ENCODE data around the gene MUC6. TPM values are rescaled to one million over a fixed set of nuclear protein-coding genes. Genes with fewer than 3 reads are reported as not detected.

The MUC6 gene
- total and polyA plus RNA-seq, 8 donors: 25.5 to 239 (median 94.3) TPM

DNA sequence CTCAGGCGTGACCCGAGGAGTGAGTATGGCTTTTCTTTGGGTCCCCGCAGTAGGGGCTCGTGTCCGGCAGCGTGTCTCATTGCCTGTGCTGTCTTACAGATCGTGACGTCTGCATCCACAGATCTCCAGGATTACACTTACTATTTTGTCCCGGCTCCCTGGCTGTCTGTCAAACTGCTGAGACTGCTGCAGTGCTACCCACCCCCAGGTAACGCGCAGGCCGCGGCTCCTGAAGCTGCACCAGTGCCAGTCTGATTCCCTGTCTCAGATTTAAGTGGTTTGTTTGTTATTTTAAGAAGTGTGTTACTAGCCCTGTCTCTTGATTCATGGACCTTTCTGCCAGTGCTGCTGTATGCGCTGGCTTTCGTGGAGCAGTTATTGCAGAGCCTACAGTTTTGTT is 52.0 kb downstream of the MUC6 start:
- H3K9me3 ChIP-seq: no peaks in the 10 kb centered on the region
- FAIRE-seq (no peak), DNase-seq (no peak), ATAC-seq (no peak)
- intact Hi-C loops (cut with DNase I): no loop called here
- H3K36me3 ChIP-seq: peaks cover 0 to 68% (median 18%) of the 10 kb centered on the region in 3 donors
- H3K4me1 ChIP-seq: no peaks in the 10 kb centered on the region
- no peak overlapping the region for H3K4me3 ChIP-seq
- no peak overlapping the region for H3K27ac ChIP-seq
- H3K27me3 ChIP-seq: no peaks in the 10 kb centered on the region
- WGBS, 2 donors: 91 to 96% methylated on average over 15 of the region's 15 CpGs
- TF ChIP-seq, protein P1, sequence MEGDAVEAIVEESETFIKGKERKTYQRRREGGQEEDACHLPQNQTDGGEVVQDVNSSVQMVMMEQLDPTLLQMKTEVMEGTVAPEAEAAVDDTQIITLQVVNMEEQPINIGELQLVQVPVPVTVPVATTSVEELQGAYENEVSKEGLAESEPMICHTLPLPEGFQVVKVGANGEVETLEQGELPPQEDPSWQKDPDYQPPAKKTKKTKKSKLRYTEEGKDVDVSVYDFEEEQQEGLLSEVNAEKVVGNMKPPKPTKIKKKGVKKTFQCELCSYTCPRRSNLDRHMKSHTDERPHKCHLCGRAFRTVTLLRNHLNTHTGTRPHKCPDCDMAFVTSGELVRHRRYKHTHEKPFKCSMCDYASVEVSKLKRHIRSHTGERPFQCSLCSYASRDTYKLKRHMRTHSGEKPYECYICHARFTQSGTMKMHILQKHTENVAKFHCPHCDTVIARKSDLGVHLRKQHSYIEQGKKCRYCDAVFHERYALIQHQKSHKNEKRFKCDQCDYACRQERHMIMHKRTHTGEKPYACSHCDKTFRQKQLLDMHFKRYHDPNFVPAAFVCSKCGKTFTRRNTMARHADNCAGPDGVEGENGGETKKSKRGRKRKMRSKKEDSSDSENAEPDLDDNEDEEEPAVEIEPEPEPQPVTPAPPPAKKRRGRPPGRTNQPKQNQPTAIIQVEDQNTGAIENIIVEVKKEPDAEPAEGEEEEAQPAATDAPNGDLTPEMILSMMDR (IDR thresholded peaks at IDR 0.05): no peak

DNA sequence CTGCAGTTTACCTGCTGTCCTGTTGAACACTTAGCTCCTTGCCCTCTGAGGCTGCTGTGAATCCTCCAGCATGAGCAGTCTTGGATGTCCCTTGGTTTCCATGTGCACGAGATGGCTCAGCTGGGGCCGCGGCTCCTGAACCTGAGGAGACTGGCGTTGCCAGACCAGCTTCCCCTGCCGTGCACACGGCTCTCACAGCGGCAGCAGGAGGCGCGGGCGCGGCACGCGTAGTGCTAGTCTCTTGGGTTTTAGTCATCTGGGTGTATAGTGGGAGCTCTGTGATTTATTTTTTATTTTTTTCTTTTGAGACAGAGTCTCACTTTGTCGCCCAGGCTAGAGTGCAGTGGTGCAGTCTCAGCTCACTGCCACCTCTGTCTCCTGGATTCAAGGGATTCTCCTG is 54.8 kb downstream of the MUC6 start:
- DNase-seq (no peak), FAIRE-seq (no peak), ATAC-seq (no peak)
- no peak overlapping the region for H3K27ac ChIP-seq
- no peaks in the 10 kb centered on the region for H3K27me3 ChIP-seq
- 97 to 99% methylated on average over 14 of the region's 14 CpGs for WGBS, 2 donors
- no peaks in the 10 kb centered on the region for H3K4me1 ChIP-seq
- intact Hi-C loops (cut with DNase I): no loop called here
- no peak overlapping the region for H3K4me3 ChIP-seq
- TF ChIP-seq, protein P1 (IDR thresholded peaks at IDR 0.05): no peak
- no peaks in the 10 kb centered on the region for H3K9me3 ChIP-seq
- H3K36me3 ChIP-seq: peaks cover 0 to 48% (median 12%) of the 10 kb centered on the region in 3 donors

DNA sequence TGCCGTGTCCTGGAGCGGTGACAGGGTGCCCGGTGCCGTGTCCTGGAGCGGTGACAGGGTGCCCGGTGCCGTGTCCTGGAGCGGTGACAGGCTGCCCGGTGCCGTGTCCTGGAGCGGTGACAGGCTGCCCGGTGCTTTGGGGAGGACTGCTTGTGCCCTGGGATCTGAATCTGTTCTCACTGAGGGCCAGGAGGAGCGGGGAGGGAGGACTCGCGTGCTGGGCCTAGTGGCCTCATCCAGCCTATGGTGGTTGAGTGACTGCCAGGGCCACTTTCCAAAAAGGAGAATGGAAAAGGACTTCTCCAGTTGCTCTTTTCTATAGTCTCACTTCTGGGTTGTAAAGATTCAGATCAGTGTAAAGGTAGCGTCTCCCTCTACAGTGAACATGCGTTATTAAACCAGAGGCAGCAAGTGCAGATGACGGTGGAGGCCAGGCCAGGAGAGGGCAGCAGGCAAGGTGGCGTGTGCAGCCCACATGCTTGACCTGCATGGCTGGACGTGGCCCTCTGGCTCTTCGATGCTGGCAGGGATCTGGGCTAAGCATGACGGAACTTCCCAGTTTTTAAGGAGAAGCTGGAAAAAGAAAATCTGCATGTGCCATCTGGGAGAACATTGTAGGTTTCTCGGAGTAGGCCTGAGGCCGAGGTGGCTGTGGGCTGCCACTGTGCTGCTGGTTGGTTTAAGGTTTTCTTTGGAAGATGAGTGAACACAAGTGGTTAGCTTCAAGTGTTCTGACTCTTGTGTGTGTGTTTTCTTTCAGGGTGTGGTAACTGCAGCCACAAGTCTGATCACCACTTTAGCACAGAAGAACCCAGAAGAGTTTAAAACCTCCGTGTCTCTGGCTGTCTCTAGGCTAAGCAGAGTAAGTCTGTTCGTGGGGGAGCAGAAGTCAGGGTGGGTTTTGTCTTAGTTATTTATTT is 55.8 kb downstream of the MUC6 start:
- H3K27me3 ChIP-seq: no peaks in the 10 kb centered on the region
- intact Hi-C loops (cut with DNase I): no loop called here
- WGBS, 2 donors: 83 to 88% methylated on average over 26 of the region's 26 CpGs
- H3K4me3 ChIP-seq: no peak overlapping the region
- peak in 3 of 4 donors; percentile 46 to 57 (median 56) for ATAC-seq
- H3K36me3 ChIP-seq: peaks cover 0 to 37% (median 12%) of the 10 kb centered on the region in 3 donors
- H3K4me1 ChIP-seq: no peaks in the 10 kb centered on the region
- TF ChIP-seq, protein P1 (IDR thresholded peaks at IDR 0.05): no peak
- FAIRE-seq: no peak
- no peaks in the 10 kb centered on the region for H3K9me3 ChIP-seq
- peak in 1 of 6 donors; percentile 51 for DNase-seq
- no peak overlapping the region for H3K27ac ChIP-seq

DNA sequence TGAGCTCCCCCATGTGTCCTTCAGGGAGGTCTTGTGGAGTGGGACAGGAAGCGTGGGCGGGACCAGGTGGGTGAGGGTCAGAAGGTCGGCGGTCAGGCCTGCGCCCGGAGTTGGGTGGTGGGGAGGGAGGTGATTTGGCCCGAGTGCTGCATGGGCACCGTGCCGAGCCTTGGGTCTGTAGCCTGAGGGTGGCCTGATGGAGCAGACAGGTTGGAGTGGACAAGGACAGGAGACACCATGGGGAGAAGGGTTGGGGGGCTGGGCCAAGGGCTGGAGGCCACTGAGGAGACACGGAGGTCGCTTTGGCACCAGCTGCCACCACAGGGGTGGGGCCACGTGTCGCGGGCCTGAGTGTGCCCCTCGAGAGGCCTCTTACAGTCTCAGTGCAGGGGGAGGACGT is 57.7 kb downstream of the MUC6 start:
- peaks cover 0 to 23% (median 10%) of the 10 kb centered on the region in 3 donors for H3K36me3 ChIP-seq
- no peak overlapping the region for H3K4me3 ChIP-seq
- H3K9me3 ChIP-seq: no peaks in the 10 kb centered on the region
- peak in 1 of 6 donors; percentile 25 for DNase-seq
- FAIRE-seq: no peak
- TF ChIP-seq, protein P1 (IDR thresholded peaks at IDR 0.05): no peak
- H3K27me3 ChIP-seq: no peaks in the 10 kb centered on the region
- WGBS, 2 donors: 84 to 88% methylated on average over 16 of the region's 16 CpGs
- no peak overlapping the region for H3K27ac ChIP-seq
- no peaks in the 10 kb centered on the region for H3K4me1 ChIP-seq
- ATAC-seq: no peak
- intact Hi-C loops (cut with DNase I): no loop called here
